Frontal cortex (tissue), 4 donors: ENCODE measurements around the gene ATG13. TPM values are rescaled to one million over a fixed set of nuclear protein-coding genes. Genes with fewer than 3 reads are reported as not detected.

Experiments used
- DNase-seq, 2 donors: peaks; one replicate each; pipeline ENCODE4 v3.0.0; 2012; ENCODE audit warnings: low spot score in 2 of 2
- FAIRE-seq: peaks from 2 replicates; lab custom pipeline; 2012; peaks lifted over from hg19 to GRCh38; lab: Jason Lieb, UNC
- total RNA-seq: library from RNA; depleted of rRNA; stranded (reverse); fragments of >200 nt; gene quantifications from one replicate; pipeline ENCODE4 v1.2.3, GENCODE V29; 2014
- donor health status: control.
- donor health status: control.
- donor health status: control.

Gene ATG13
- total RNA-seq, 1 donor from 2014 or later, result 47.7 TPM

DNA sequence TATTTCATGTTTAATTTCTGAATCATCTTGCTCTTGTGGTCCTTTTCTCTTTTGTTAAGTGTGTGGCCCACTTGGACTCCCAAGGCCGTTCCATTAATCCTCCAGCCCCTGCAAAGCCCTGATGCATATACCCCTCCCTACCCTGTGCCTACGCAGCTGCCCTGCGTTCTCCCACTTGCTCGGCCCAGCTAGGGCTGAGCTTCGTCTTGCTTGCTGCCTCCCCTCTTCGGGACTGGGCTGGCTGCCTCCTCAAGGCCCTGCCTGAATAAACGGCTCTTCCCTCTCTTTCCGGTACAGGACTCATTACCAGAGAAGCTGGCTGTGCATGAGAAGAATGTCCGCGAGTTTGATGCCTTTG, 54.6 kb downstream of the ATG13 start:
- FAIRE-seq (no peak), DNase-seq (no peak)

GRCh38 chr11:46672381-46672839, 55.1 kb downstream of the ATG13 start:
- no peak for FAIRE-seq

DNA sequence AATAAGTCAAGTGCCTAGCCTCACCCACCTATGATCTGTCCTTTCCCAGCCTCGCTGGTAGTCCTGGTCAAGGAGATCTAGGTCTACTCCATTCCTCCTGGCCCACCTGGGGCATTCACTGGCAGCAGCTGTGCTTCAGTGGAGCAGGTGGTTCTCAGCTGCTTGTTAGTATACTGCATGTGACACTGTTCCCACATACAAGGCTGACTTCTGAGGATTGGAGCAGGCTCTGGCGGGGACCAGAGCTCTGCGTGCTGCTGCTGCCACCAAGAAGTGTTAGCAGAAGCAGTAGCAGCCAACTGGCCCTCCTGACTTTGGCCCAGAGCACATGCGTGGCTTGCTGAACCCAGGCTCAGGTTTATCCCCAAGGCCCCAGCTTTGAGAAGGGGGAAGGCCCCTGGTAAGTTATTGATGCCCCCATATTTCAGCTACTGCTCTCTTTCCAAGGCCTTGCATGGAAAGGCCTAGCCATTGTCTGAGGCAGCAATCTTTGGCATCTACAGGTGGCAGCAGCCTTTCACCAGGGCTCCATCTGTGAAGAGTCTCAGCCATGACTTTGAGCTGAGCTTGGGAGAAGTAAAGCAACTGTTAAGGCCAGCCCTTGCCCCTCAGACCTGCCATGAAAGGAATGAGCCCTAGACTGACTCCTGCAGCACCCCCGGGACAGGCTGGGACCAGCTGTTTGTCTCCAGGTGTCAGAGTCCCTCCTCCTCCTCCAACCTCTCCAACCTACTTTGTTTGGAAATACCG, 56.5 kb downstream of the ATG13 start:
- DNase-seq (no peak), FAIRE-seq (no peak)

More at GRCh38 chr11:46672381-46672839, 55.1 kb downstream of the ATG13 start:
- no peak for DNase-seq

GRCh38 chr11:46674463-46675287, 57.3 kb downstream of the ATG13 start:
- FAIRE-seq, result no peak

GRCh38 chr11:46675288-46675851, 58.0 kb downstream of the ATG13 start:
- DNase-seq, result peak in 1 of 2 donors; percentile 48

More at GRCh38 chr11:46674463-46675287, 57.3 kb downstream of the ATG13 start:
- DNase-seq, result no peak

GRCh38 chr11:46675949-46676348, 58.6 kb downstream of the ATG13 start:
- FAIRE-seq (no peak), DNase-seq (no peak)

More at GRCh38 chr11:46675288-46675851, 58.0 kb downstream of the ATG13 start:
- FAIRE-seq, result no peak

GRCh38 chr11:46676436-46677158, 59.2 kb downstream of the ATG13 start:
- DNase-seq (no peak), FAIRE-seq (no peak)

DNA sequence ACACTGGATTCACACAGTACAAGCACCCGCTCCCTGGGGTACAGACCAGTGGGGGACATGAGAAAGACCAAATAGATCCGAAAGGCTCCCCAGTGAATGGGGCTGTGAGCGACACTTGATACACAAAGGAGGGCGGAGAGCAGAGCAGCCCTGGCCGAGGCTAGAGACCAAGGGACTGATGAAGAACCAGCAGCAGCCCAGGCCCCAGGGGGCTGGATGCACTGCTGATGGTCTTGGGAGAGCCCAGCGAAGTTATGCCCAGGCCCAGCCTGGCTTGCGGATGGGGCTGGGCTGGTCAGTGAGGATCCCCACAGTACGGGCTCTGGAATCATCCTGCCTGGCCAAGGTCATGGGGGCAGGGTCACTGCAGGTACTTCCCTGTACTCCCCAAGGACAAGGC, 59.8 kb downstream of the ATG13 start:
- FAIRE-seq, result no peak

DNA sequence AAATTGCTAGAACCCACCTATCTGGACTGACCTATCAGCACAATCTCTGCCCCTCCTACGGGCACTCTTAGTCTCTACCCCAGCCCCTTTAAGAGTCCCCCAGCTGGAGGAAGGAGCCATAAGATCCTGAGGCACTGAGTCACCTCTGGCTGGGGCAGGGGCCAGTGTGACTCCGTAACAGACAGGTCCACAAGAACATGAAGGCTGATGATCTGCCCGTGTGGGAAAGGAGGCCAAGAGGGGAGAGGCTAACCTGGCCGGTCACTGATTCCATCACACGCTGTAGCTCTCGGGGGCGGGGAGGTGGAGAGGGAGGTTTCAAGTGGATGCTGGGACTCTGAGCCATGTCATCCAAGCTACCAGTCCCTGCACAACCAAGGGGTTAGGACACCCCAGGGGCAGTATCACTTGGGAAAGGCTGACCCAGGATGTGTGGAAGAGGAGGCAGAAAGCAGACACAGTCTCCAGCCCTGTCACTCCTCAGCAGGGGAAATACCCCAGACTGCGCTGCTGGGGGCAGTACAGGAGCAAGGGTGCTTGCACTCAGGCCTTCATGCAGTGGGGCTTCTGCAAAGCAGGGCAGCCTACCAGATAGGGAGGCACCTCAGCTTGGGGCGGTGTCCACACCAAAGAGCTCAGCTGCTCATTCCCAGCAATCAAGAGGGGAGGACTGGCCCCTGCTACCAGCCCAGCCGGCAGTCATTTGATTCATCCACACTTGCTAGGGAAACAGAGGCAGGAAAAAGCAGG, 60.8 kb downstream of the ATG13 start:
- DNase-seq, result no peak
- FAIRE-seq, result no peak

More for the DNA sequence above, 59.8 kb downstream of the ATG13 start:
- DNase-seq, result no peak

GRCh38 chr11:46678741-46679130, 61.4 kb downstream of the ATG13 start:
- DNase-seq (no peak), FAIRE-seq (no peak)

DNA sequence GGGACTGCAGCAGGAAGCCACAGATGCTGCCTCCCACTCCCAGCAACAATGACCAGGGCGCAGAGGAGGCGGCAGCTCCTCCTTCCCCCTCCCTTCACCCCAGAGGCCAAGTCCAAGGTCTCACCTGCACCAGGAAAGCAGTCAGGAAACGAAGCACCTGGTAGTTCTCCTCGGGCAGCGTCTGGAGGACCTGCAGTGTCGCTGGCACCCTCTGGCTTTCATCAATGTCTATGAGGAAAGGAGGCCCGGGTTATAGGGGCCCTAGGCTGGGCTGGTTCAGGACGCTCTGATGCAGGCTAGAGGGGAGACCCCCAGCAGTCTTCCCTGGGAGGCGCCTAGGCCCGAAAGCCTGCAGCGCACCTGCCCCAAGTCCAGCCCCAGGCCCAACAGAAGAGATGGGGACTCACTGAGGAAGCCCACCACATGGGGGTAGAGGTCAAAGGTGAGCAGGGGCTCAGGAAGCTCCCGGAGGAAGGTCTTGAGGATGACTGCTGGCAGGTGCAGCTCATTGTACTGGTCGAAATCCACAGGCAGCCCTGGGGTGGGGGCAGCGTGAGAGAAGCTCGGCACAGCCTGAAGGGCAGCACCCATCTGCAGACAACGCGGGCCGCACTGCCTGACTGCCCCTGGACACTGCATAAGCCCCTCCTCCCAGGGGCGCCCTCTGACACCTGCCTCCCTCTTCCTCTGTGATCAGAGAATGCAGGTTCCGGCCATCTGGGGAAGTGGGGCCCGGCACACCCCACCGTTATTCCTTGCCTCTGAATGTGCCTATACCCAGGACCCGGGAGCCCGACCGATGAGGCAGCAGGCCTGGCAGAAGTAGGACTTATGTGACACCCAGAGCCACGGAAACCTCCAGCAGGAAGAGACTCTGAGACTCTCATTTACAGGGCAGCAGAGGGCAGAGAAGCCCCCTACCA, 62.1 kb downstream of the ATG13 start:
- no peak for FAIRE-seq
- no peak for DNase-seq

GRCh38 chr11:46680164-46680760, 62.9 kb downstream of the ATG13 start:
- DNase-seq, result no peak
- FAIRE-seq, result no peak

- FAIRE-seq (no peak), DNase-seq (no peak)
Observed at GRCh38 chr11:46680815-46681214, 63.5 kb downstream of the ATG13 start.

GRCh38 chr11:46681814-46682213, 64.5 kb downstream of the ATG13 start:
- FAIRE-seq (no peak), DNase-seq (no peak)

- FAIRE-seq (no peak), DNase-seq (no peak)
Observed at GRCh38 chr11:46682773-46683752, 65.7 kb downstream of the ATG13 start.

DNA sequence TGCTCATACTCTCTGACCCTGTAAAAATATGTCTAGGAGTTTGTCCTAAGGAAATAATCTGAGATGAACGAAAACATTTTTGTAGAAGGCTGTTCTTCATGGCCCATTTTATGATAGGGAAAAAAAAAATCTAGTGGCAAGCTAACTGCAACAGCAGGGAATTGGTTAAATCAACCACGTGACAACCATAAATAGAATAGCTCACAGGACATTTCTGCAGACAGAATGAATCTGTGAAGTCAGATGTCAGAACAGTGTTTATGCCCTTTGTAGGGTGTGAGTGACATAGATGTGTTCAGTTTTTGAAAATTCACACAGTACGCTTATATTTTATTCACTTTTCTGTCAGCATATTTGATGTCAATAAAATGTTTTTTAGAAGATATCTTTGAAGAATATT, 67.0 kb downstream of the ATG13 start:
- FAIRE-seq (no peak), DNase-seq (no peak)
